HG03135 (cell line): Measurements from ENCODE around the gene NBEA.
A peak's percentile ranks its signal among the peaks of the same experiment; 100 is the strongest.

ENCODE experiments used
- ATAC-seq: cut with Tn5 transposase; IDR thresholded peaks from one replicate; pipeline ENCODE4 v1.9.1; 2021; ENCODE audit warnings: mild to moderate bottlenecking, moderate library complexity; ENCODE audit not compliant: unreplicated experiment

The NBEA gene

DNA sequence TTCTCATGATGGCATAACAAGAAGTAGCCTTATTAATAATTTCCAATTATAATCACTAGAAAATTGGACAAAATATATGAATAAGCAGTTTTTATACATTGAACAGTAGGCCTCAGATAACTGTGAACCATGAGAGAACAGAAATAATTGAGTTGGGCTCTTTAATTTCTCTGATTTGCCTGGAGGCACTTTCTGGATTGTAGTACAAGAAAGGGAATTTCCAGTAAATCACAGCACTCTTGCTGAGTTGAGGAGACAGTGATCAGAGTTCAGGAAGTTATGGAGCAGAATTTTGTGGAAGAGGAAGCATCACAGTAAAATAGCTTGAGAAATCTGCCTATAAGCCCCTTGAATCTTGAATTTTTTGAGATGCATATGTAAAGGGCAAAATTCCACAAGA lies 318.2 kb downstream of the NBEA start:
- ATAC-seq = no peak

- ATAC-seq = no peak
Measured at GRCh38 chr13:35266412-35266811, 324.3 kb downstream of the NBEA start.

- ATAC-seq = no peak
Measured at GRCh38 chr13:35278917-35279316, 336.8 kb downstream of the NBEA start.

GRCh38 chr13:35279500-35279899 lies 337.4 kb downstream of the NBEA start:
- no peak for ATAC-seq

DNA sequence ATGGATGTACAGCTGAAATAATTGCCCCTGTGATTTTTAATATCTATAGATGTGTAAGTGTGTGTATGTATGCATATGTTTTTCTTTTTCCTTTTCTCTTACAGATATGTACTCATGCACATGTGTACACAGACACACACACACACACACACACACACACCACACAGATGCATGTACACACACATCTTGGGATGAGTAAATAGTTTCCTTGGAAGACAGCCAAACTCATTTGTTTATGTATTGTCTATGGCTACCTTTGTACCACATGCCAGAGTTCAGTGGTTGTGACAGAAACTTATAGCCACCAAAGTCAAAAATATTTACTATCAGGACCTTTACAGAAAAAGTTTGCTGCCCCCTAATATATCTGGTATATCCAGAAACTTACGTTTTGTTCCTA lies 341.8 kb downstream of the NBEA start:
- no peak for ATAC-seq

DNA sequence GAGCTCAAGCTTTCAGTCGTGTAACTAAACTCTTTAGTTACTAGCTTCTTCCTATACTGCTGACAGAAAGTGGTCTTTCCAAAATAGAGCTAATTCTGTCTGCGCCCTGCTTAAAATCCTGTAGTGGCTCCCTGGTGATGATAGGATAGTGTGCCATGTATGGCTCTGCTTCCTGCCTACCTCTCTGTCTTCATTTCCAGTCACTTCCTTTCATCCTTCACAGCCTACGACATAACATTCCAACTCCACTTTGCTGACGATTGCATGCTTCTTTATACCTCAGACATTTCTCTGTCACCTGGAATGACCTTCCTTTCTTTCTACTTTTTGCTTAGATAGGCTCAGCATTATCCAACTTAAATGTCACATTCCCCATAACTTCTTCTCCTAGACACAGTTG lies 343.6 kb downstream of the NBEA start:
- ATAC-seq = no peak

DNA sequence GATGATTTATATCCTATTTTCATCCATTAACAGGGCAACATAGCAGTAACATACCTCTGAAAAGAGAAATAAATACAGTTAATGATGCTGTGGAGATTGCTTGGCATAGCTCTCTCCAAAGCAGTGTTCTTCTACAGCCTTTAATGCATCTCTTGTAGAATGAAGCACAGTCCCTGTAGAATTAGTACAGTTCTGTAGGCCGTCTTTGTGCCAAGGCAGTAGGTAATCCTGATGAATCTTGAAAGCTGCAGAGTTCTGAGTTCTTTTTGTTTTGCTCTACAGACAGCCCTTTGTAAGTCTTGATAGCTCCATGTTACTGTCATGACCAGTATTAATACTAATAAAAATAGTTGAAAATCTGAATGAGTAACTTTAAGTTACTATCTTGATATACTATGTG lies 350.3 kb downstream of the NBEA start:
- ATAC-seq = no peak

DNA sequence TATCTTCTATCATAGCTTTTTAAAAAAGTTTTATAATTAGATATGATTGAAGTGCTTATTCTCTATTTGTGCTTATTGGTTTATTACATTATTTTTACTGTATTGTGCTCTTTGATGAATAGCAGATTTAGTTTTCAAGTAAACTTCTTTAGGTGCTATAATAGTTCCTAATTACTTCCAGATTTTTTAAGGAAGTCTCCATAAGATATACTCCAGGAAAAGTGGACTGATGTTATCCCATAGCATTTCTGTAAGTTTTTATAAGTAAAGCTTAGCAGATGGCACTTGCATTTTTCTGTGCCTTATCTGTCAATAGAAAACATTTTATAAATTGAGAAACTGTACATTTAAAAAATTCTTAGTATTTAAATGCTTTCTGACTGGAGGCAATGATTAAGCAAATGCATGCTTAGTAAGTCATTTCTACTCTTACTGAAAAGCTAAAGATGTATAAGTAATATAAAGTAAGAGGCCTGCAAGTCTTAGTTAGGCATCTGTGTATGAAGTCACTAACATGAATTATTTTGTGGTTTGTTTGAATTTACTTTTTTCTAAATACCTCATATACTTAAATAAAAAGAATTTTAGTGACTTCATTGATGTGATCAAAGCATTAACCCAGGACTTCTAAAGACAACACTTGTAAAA lies 351.6 kb downstream of the NBEA start:
- no peak for ATAC-seq

DNA sequence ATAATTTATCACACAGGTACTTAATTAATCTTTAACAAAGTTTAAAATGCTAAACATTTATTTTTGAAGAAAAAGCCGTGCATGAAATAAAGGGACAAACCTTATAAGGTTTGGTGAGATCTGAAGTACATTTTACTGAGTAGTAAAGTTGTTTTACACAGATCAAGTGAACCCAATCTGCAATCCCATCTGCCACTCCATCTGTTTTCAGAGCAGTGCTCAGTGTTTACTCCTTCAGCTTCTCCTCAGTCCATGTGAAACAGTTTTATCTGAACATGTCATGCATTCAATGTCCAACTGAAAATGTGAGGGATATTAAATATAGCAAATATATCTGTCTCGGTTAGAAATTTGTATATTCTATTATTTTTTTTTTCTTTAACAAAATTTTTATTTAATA lies 367.6 kb downstream of the NBEA start:
- no peak for ATAC-seq

DNA sequence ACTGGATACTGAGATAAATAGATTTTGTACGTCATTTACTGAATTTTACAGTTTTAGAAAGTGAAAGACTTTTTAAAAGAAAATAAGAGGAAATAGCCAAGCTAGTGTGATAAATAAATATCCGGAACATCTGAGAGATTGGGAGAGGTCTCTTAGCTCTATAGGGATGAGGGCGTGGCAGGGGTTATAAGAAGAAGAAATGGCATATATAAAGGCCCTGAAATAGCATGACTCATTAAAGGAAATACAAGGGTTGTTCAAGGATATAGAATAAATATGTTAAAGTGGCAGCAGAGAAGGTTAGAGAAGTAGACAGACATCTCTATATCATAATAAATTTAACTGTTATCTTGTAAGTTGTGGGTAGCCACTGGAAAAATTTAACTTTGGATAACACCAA lies 390.1 kb downstream of the NBEA start:
- no peak for ATAC-seq

GRCh38 chr13:35333157-35333556 lies 391.1 kb downstream of the NBEA start:
- ATAC-seq = no peak

- ATAC-seq = no peak
Measured at GRCh38 chr13:35342440-35342839, 400.4 kb downstream of the NBEA start.

GRCh38 chr13:35343417-35343816 lies 401.3 kb downstream of the NBEA start:
- no peak for ATAC-seq

DNA sequence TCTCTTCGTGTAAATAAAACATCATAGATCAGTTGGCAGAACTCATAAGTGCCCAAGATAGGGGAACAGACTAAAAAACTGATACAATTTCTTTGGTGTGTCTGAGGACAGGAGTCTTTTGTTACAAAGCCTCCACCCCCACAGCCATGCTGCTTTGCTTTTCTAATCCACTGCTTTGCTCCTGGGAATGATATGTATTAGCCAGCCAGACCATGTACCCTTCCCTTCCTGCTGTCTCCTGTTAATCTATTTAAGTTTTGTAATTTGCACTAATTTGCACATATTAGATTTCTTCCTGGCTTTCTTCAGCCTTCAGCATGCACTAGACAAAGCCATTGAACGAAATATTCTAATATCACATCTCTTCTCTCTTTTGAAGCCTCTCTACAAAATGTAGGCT lies 403.9 kb downstream of the NBEA start:
- no peak for ATAC-seq

GRCh38 chr13:35346494-35346893 lies 404.4 kb downstream of the NBEA start:
- no peak for ATAC-seq

GRCh38 chr13:35347679-35348205 lies 405.7 kb downstream of the NBEA start:
- ATAC-seq = no peak

DNA sequence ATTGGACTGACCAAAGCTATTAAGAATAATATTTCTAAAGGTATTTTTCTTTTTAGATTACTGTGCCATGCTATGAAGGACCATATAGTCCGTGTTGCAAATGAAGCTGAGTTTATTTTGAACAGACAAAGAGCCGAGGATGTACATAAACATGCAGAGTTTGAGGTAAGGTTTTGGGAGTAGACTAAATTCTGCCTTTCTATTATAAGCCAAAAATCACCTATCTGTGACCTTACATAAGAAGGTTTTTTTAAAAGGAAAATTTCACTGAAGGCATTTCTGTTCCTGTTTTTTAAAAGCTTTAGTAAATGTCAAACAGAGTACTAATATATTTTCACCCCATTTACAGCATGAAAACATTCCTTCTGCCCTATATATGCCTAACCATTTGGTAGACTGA lies 407.0 kb downstream of the NBEA start:
- no peak for ATAC-seq

DNA sequence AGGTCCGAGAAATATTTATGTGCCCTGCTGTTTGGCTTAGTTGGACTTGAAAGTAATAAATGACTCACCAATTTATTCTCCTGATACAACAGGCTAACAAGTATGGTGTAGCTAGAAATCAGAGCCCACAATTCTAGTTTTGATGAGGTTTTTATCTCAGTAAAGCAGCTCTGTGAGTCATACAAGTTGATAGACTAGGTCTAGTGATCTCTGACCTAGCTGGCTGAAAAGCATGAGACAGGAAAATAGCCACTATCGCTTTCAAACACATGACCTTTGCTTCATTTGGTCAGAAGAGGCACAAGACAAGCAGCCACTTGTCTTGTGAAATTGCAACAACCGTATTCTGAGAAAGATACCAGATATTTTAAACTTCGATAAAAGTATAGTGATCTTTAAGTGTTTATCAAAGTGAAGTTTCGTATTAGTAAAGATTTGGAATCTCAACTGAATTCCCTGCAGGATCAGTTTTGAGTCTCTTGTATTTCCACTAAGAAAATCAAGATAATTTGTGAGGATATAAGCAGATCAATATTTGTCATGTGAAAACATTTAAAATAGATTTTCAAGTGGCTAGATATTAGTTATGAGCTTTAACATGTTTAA lies 407.7 kb downstream of the NBEA start:
- peak; percentile 66 for ATAC-seq

- ATAC-seq = no peak
Measured at GRCh38 chr13:35354285-35354684, 412.2 kb downstream of the NBEA start.

GRCh38 chr13:35354882-35355281 lies 412.8 kb downstream of the NBEA start:
- ATAC-seq = no peak

- ATAC-seq = no peak
Measured at GRCh38 chr13:35356572-35356971, 414.5 kb downstream of the NBEA start.

DNA sequence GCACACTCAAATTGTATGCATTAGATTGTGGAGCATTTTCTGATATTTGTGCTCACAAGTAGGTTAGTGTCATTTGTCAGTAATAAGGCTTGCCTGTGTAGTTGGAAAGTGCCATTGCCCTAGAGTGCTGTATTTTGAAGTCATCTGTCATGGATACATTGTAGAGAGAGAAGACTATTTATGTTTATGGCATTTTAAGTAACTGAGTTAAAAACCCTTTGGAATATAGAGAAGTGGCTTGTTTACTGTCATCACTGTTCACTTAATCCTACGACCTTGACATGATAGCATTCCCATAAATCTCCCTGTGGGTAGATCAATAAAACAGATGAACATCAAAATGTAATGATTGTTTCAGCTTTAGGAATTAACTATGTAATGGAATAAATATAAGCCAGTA lies 423.8 kb downstream of the NBEA start:
- no peak for ATAC-seq

DNA sequence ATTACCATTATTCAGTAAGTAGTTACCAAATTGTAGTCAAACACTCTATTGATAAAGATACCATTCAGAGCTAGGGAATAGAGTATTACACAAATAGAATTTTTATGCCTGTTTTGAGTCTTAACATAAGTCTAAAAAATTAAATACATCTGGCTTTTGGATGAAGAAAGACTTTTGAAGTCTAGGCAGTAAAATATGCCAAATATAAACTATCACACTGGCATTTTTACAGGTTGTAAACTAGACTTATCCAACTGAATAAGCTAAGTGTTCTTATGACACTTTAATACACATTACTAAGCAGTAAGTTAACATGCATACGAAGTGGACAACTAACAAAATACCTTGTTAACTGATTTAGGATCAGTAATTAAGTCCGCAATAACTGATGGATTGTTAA lies 425.5 kb downstream of the NBEA start:
- ATAC-seq = no peak
